Thoracic aorta (tissue), 2 donors: Measurements from ENCODE around the gene SLC25A12. TPM values are rescaled to one million over a fixed set of nuclear protein-coding genes. Genes with fewer than 3 reads are reported as not detected.

Source experiments
- ATAC-seq: fragments of 150-250 bp; one replicate; pipeline ENCODE4 v1.8.0; 2017; ENCODE audit warnings: low read depth; ENCODE audit not compliant: insufficient number of reproducible peaks, low FRiP score
- DNase-seq: peaks from one replicate; pipeline ENCODE4 v3.0.0-alpha.2; 2020; ENCODE audit warnings: low spot score
- H3K27ac ChIP-seq, 2 donors: fragments of 200-600 bp; sonication (generic); 1 replicate in 1 of 2; 2 replicates in 1 of 2; pipeline ENCODE4 v1.5.1; 2016; ENCODE audit warnings: mild to moderate bottlenecking in 2 of 2, moderate library complexity in 2 of 2
- H3K27me3 ChIP-seq: fragments of 200-600 bp; sonication (generic); replicated peaks from 2 replicates; pipeline ENCODE4 v1.6.0; 2016; ENCODE audit warnings: mild to moderate bottlenecking; ENCODE audit not compliant: insufficient read depth
- H3K36me3 ChIP-seq: fragments of 200-600 bp; sonication (generic); one replicate; pipeline ENCODE4 v1.5.1; 2016
- H3K4me1 ChIP-seq, 2 donors: fragments of 200-600 bp; sonication (generic); 1 replicate in 1 of 2; 2 replicates in 1 of 2; pipeline versions ENCODE4 v1.5.1 to v1.6.0; 2016; ENCODE audit warnings: low read depth in 2 of 2, mild to moderate bottlenecking in 1 of 2; ENCODE audit not compliant: control insufficient read depth in 1 of 2
- H3K4me3 ChIP-seq: fragments of 200-600 bp; sonication (generic); 2 replicates; pipeline ENCODE4 v1.5.1; 2016; ENCODE audit warnings: mild to moderate bottlenecking
- H3K9me3 ChIP-seq: fragments of 200-600 bp; sonication (generic); 2 replicates; pipeline ENCODE4 v1.5.1; 2016
- total RNA-seq, 2 donors: library from RNA; depleted of rRNA; stranded (reverse); fragments of >200 nt; gene quantifications; one replicate each; pipeline versions ENCODE4 v1.1.0 to v1.2.3, GENCODE V29; 2016
- TF ChIP-seq, protein P1 (sequence below): fragments of 200-600 bp; sonication (generic); IDR thresholded peaks from one replicate; pipeline ENCODE4 v1.5.1; 2019; ENCODE audit warnings: antibody characterized with exemption

SLC25A12 gene
- total RNA-seq, 2 donors from 2014 or later = 27.2 to 39.3 TPM

DNA sequence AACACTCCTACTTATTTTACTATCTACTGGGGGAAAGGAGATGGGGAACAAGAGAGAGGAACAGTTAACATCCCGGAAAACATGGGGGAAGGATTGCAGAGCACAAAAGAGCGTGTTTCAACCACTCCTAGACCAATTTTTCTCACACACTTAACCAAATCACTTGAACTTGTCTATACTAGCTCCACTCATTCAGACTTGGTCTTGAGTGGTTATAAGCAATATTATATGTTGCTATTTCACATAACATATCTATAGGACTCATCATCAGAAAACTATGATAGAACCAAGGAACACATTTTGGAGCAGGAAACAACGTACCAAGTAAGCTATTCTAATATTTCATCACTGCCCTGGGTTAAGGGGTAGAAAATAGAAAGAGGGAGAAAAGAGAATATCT lies 31.5 kb downstream of the SLC25A12 start:
- Histone ChIP-seq H3K36me3 (no peaks in the 10 kb centered on the region), H3K9me3 (no peaks in the 10 kb centered on the region), H3K27me3 (no peaks in the 10 kb centered on the region), H3K4me3 (no peak overlapping the region), H3K4me1 (peaks cover 0 to 11% of the 10 kb centered on the region in 2 donors), H3K27ac (no peak overlapping the region)
- ATAC-seq = no peak
- DNase-seq = no peak
- TF ChIP-seq, protein P1, sequence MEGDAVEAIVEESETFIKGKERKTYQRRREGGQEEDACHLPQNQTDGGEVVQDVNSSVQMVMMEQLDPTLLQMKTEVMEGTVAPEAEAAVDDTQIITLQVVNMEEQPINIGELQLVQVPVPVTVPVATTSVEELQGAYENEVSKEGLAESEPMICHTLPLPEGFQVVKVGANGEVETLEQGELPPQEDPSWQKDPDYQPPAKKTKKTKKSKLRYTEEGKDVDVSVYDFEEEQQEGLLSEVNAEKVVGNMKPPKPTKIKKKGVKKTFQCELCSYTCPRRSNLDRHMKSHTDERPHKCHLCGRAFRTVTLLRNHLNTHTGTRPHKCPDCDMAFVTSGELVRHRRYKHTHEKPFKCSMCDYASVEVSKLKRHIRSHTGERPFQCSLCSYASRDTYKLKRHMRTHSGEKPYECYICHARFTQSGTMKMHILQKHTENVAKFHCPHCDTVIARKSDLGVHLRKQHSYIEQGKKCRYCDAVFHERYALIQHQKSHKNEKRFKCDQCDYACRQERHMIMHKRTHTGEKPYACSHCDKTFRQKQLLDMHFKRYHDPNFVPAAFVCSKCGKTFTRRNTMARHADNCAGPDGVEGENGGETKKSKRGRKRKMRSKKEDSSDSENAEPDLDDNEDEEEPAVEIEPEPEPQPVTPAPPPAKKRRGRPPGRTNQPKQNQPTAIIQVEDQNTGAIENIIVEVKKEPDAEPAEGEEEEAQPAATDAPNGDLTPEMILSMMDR = no peak

DNA sequence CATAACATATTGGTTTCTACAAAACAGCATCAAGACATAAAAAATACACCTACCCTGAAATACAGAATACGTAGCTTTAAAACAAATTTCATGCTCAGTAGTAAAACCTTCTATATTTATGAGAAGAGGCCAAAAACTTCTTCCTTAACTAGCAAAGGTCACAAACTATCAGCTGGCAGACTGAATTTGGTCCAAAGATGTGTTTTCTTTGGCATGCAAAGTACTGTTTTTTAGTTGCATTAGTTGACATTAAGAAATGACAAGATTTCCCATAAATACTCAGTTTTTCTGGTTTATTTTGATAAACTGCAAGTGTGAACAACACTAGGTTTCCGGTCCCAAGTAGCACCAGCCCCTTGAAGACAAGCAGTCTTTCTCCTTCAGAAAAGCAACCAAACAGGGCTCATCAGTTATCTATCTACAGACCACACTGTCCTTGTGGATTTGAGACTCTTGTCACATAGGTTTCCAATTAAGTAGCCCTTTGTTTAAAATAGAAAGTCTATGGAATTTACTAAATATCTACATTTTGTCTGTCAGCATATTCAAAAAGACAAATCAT lies 35.6 kb downstream of the SLC25A12 start:
- H3K4me1 ChIP-seq = peaks cover 0 to 11% of the 10 kb centered on the region in 2 donors
- no peak for DNase-seq
- no peak for ATAC-seq

DNA sequence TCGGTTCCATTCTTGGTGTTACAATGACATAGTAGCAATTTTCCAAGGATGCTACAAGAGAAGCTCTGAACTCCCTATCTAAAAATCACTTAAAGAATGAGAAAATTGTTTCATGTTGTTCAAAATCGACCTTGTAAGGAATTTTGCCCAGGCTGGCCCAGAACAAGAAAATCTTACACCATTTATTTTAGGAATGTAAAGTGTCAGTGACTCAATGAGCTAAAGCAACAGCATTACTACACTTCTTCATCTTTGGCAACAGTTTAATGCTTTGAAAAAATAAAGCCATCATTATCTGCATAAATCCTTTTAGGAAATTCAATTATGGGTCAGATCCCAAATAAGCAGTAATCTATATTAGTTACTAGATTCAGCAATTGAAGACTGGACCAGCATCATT lies 38.6 kb downstream of the SLC25A12 start:
- H3K9me3 ChIP-seq = no peaks in the 10 kb centered on the region
- TF ChIP-seq, protein P1 = no peak
- DNase-seq (no peak), ATAC-seq (no peak)
- H3K36me3 ChIP-seq = no peaks in the 10 kb centered on the region
- no peak overlapping the region for H3K27ac ChIP-seq
- no peak overlapping the region for H3K4me3 ChIP-seq
- H3K4me1 ChIP-seq = peaks cover 0 to 11% of the 10 kb centered on the region in 2 donors
- no peaks in the 10 kb centered on the region for H3K27me3 ChIP-seq

More for the DNA sequence above, 35.6 kb downstream of the SLC25A12 start:
- Histone ChIP-seq H3K27ac (no peak overlapping the region), H3K27me3 (no peaks in the 10 kb centered on the region), H3K4me3 (no peak overlapping the region), H3K36me3 (no peaks in the 10 kb centered on the region), H3K9me3 (no peaks in the 10 kb centered on the region)
- TF ChIP-seq, protein P1 = no peak

DNA sequence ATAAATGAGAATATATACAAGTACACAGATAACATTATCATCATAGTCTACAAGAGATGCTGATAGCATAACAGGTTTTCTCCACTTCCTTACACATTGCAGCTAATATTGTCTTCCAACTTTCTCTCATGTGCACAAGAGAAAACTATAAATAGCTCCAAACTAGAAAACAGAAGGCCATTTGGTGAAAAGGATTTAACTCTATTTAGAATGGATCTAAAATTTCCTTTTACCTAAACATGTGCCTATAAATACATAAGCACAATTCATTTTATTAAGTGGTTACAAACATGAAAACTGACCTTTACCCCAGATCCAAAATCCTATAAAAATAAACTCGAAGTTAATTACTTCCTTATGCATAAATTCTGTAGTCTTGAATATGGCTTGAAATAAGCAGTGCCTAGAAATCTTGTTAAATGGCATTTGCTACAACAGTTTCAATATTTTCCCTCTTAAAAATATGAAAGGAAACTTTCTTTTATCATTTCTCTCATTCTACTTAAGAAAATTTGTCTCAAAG lies 41.6 kb downstream of the SLC25A12 start:
- no peaks in the 10 kb centered on the region for H3K4me1 ChIP-seq
- no peak for DNase-seq
- H3K27ac ChIP-seq = no peak overlapping the region
- H3K4me3 ChIP-seq = no peak overlapping the region
- ATAC-seq = no peak
- TF ChIP-seq, protein P1 = no peak
- H3K36me3 ChIP-seq = no peaks in the 10 kb centered on the region
- no peaks in the 10 kb centered on the region for H3K27me3 ChIP-seq
- no peaks in the 10 kb centered on the region for H3K9me3 ChIP-seq

DNA sequence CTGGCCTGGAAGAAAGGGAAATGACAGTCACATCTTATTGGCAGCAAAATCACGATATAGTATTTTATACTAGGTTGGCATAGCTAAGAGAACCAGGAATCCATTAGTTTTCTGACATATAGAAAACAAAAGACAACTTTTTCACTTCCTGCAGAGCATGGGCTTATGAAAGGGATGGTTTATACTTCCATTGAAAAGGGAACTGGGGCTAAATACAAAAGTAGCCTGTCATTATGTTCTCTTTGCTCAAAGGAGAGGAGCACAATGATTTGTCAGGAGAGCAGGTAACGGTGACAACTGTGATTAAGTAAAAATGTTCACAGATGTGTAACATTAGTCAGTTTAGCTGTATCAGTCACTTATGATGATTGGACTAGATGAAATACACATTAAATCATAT lies 46.4 kb downstream of the SLC25A12 start:
- H3K27ac ChIP-seq = no peak overlapping the region
- H3K36me3 ChIP-seq = no peaks in the 10 kb centered on the region
- ATAC-seq = no peak

More for the DNA sequence above, 46.4 kb downstream of the SLC25A12 start:
- H3K27me3 ChIP-seq = no peaks in the 10 kb centered on the region
- TF ChIP-seq, protein P1 = no peak
- no peaks in the 10 kb centered on the region for H3K4me1 ChIP-seq
- no peak overlapping the region for H3K4me3 ChIP-seq
- DNase-seq = no peak
- H3K9me3 ChIP-seq = no peaks in the 10 kb centered on the region
